Mucosa of descending colon (tissue), 3 donors: ENCODE measurements around the gene ABL1. TPM values are rescaled to one million over a fixed set of nuclear protein-coding genes. Genes with fewer than 3 reads are reported as not detected.

Source experiments
- ATAC-seq: fragments of 200-7000 bp; cut with Tn5 transposase; one replicate; pipeline ENCODE4 v1.9.1; 2020; ENCODE audit warnings: mild to moderate bottlenecking, moderate library complexity
- DNase-seq, 3 donors: peaks; one replicate each; pipeline ENCODE4 v3.0.0-alpha.2; 2020
- H3K36me3 ChIP-seq: fragments of 200-600 bp; one replicate; pipeline ENCODE4 v1.8.0; 2021; ENCODE audit warnings: low read depth, mild to moderate bottlenecking
- H3K4me1 ChIP-seq: fragments of 200-600 bp; one replicate; pipeline ENCODE4 v1.8.0; 2021; ENCODE audit warnings: low read depth, mild to moderate bottlenecking
- H3K4me3 ChIP-seq: fragments of 200-600 bp; one replicate; pipeline ENCODE4 v1.8.0; 2021; ENCODE audit warnings: mild to moderate bottlenecking
- H3K9me3 ChIP-seq: fragments of 200-600 bp; one replicate; pipeline ENCODE4 v1.8.0; 2021; ENCODE audit warnings: mild to moderate bottlenecking
- CTCF ChIP-seq: fragments of 200-600 bp; IDR thresholded peaks from one replicate; pipeline ENCODE4 v1.8.0; 2022; ENCODE audit warnings: antibody characterized with exemption, mild to moderate bottlenecking
- intact Hi-C, 2 donors: fragments of 100-400 bp; cut with DNase I in 1 of 2; cut with micrococcal nuclease in 1 of 2; formaldehyde crosslinking; loops; one replicate each; pipeline versions ENCODE4 v1.11.0 to v1.11.1; 2022; cut with DNase I, micrococcal nuclease
- total RNA-seq, 3 donors: library from RNA; stranded (reverse); fragmentation: NEBNext Ultra II Directional in 2 of 3; extraction: Animal tissue kit (Norgen Biotek cat#: 25700) in 2 of 3; gene quantifications; one replicate each; pipeline versions ENCODE4 v1.2.1 to v1.2.4, GENCODE V29; 2021 to 2023
- donor health status: DM: no; HTN: no; CAD: no; lungs with moderate emphysema.
- donor health status: DM: no; HTN: no; CAD: no.
- donor health status: DM: no; HTN: yes; CAD: no.

ABL1 gene
- total RNA-seq, 3 donors from 2014 or later: 86.6 to 147 (median 91.4) TPM

- TF ChIP-seq CTCF: no peak
- Histone ChIP-seq H3K4me1 (no peaks in the 10 kb centered on the region), H3K9me3 (no peaks in the 10 kb centered on the region), H3K4me3 (no peak overlapping the region), H3K36me3 (no peaks in the 10 kb centered on the region)
- intact Hi-C loops: no loop called here
- ATAC-seq (no peak), DNase-seq (no peak)
Observed at GRCh38 chr9:130924448-130924788, 89.4 kb downstream of the ABL1 start.

- no peaks in the 10 kb centered on the region for H3K36me3 ChIP-seq
- H3K4me1 ChIP-seq: no peaks in the 10 kb centered on the region
- no peak for ATAC-seq
- TF ChIP-seq CTCF: no peak
- DNase-seq: no peak
- no peaks in the 10 kb centered on the region for H3K9me3 ChIP-seq
- no peak overlapping the region for H3K4me3 ChIP-seq
- intact Hi-C loops: no loop called here
Observed at GRCh38 chr9:130925050-130925678, 90.1 kb downstream of the ABL1 start.

- TF ChIP-seq CTCF: no peak
- Histone ChIP-seq H3K36me3 (no peaks in the 10 kb centered on the region), H3K4me1 (no peaks in the 10 kb centered on the region), H3K4me3 (no peak overlapping the region), H3K9me3 (no peaks in the 10 kb centered on the region)
- DNase-seq (no peak), ATAC-seq (no peak)
- intact Hi-C loops: no loop called here
Observed at GRCh38 chr9:130927338-130927737, 92.3 kb downstream of the ABL1 start.

GRCh38 chr9:130927995-130928900 is 93.2 kb downstream of the ABL1 start:
- Histone ChIP-seq H3K4me1 (no peaks in the 10 kb centered on the region), H3K4me3 (no peak overlapping the region), H3K36me3 (no peaks in the 10 kb centered on the region), H3K9me3 (no peaks in the 10 kb centered on the region)
- TF ChIP-seq CTCF: no peak
- intact Hi-C loops: no loop called here
- ATAC-seq (peak; percentile 72), DNase-seq (peak in 2 of 3 donors; percentile 50 to 64)

GRCh38 chr9:130929571-130930038 is 94.6 kb downstream of the ABL1 start:
- H3K36me3 ChIP-seq: no peaks in the 10 kb centered on the region

More at GRCh38 chr9:130929571-130930038, 94.6 kb downstream of the ABL1 start:
- ATAC-seq: no peak
- H3K4me3 ChIP-seq: no peak overlapping the region
- H3K9me3 ChIP-seq: no peaks in the 10 kb centered on the region
- no peak for TF ChIP-seq CTCF
- DNase-seq: no peak
- intact Hi-C loops: no loop called here
- no peaks in the 10 kb centered on the region for H3K4me1 ChIP-seq
